ENCODE data around the gene DERA. TPM values are rescaled to one million over a fixed set of nuclear protein-coding genes. Genes with fewer than 3 reads are reported as not detected.

The DERA gene
- polyA plus RNA-seq, 1 donor (not counting 4 experiments of a cell fraction or from before 2014, with no cell fraction given), result 34.2 TPM

DNA sequence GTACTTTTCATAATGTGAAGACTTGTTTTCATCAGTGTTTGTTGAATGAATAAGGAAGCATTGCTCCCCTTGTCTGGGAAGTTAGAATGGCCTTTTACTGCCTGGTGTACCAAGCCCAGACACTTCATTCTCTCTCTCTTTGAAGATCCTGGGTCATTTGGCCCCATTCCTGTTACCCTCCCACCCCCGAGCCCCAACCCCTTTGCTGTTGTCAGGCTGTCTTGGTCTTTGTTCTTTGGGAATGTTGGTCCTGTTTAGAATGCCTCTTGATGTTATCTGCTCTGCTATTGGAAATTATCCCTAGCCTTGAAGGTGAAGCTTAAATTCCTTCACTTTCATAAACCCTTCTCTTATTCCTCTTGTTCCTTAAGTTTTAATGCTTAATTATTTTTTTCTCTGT lies 13.8 kb downstream of the DERA start:
- Histone ChIP-seq H3K9ac (ENCODE audit: control insufficient read depth, extremely low read depth, insufficient read depth, low read length) (no peak overlapping the region), H3K4me1 (ENCODE audit: control insufficient read depth, extremely low read depth, insufficient read depth, low read length) (peaks cover 12% of the 10 kb centered on the region), H3K36me3 (ENCODE audit: control insufficient read depth in 2 of 2, extremely low read depth in 1 of 2, insufficient read depth in 2 of 2, low read length in 2 of 2) (peaks cover 0 to 2% of the 10 kb centered on the region in 2 experiments), H3K79me2 (ENCODE audit: control insufficient read depth, insufficient read depth, low read length) (peaks cover 5% of the 10 kb centered on the region), H3K9me1 (ENCODE audit: control insufficient read depth, extremely low read depth, insufficient read depth, low read length) (no peaks in the 10 kb centered on the region), H3K4me3 (ENCODE audit: control insufficient read depth in 2 of 3, extremely low read depth in 1 of 3, insufficient read depth in 2 of 3, low read depth in 1 of 3, low read length in 3 of 3) (no peak overlapping the region), H3K4me2 (ENCODE audit: control insufficient read depth, extremely low read depth, insufficient read depth, low read depth, low read length) (no peak overlapping the region), H3K27ac (ENCODE audit: control insufficient read depth, insufficient read depth, low read length) (no peak overlapping the region), H3K9me3 (ENCODE audit: control insufficient read depth, low read depth, low read length) (no peaks in the 10 kb centered on the region), H3K27me3 (ENCODE audit: control insufficient read depth, extremely low read depth, insufficient read depth, low read length) (no peaks in the 10 kb centered on the region), H4K20me1 (ENCODE audit: control insufficient read depth, extremely low read depth, insufficient read depth, low read length) (no peaks in the 10 kb centered on the region), H2AFZ (ENCODE audit: control insufficient read depth, low read length) (no peak overlapping the region)
- no peak for FAIRE-seq
- TF ChIP-seq CTCF (optimal IDR thresholded peaks at IDR 0.05 in 1 of 3, IDR thresholded peaks at IDR 0.05 in 1 of 3, conservative IDR thresholded peaks at IDR 0.05 in 1 of 3; ENCODE audit: extremely low read depth in 1 of 3, insufficient read depth in 2 of 3, low read length in 3 of 3), result no peak
- TF ChIP-seq EZH2 (IDR thresholded peaks at IDR 0.05; ENCODE audit: low read length), result no peak
- dilution Hi-C loops (cut with MboI; ENCODE audit: extremely low pct_ligation_motif_present, low sequenced_read_pairs), result no loop called here
- DNase-seq (ENCODE audit: low read depth, low spot score), result no peak

GRCh38 chr12:15928346-15928745 lies 17.2 kb downstream of the DERA start:
- no peak overlapping the region for H3K4me3 ChIP-seq (ENCODE audit: control insufficient read depth in 2 of 3, extremely low read depth in 1 of 3, insufficient read depth in 2 of 3, low read depth in 1 of 3, low read length in 3 of 3)
- peaks cover 0 to 2% of the 10 kb centered on the region in 2 experiments for H3K36me3 ChIP-seq (ENCODE audit: control insufficient read depth in 2 of 2, extremely low read depth in 1 of 2, insufficient read depth in 2 of 2, low read length in 2 of 2)
- peaks cover 15% of the 10 kb centered on the region for H3K4me1 ChIP-seq (ENCODE audit: control insufficient read depth, extremely low read depth, insufficient read depth, low read length)
- peaks cover 5% of the 10 kb centered on the region for H3K79me2 ChIP-seq (ENCODE audit: control insufficient read depth, insufficient read depth, low read length)
- H4K20me1 ChIP-seq (ENCODE audit: control insufficient read depth, extremely low read depth, insufficient read depth, low read length), result no peaks in the 10 kb centered on the region
- peak overlapping the region; percentile 13 for H2AFZ ChIP-seq (ENCODE audit: control insufficient read depth, low read length)
- FAIRE-seq (peak; percentile 66), DNase-seq (ENCODE audit: low read depth, low spot score) (no peak)
- H3K27me3 ChIP-seq (ENCODE audit: control insufficient read depth, extremely low read depth, insufficient read depth, low read length), result no peaks in the 10 kb centered on the region
- H3K27ac ChIP-seq (ENCODE audit: control insufficient read depth, insufficient read depth, low read length), result peak overlapping the region; percentile 3
- no peaks in the 10 kb centered on the region for H3K9me3 ChIP-seq (ENCODE audit: control insufficient read depth, low read depth, low read length)
- peak overlapping the region; percentile 25 for H3K4me2 ChIP-seq (ENCODE audit: control insufficient read depth, extremely low read depth, insufficient read depth, low read depth, low read length)
- H3K9ac ChIP-seq (ENCODE audit: control insufficient read depth, extremely low read depth, insufficient read depth, low read length), result no peak overlapping the region
- TF ChIP-seq CTCF (optimal IDR thresholded peaks at IDR 0.05 in 1 of 3, IDR thresholded peaks at IDR 0.05 in 1 of 3, conservative IDR thresholded peaks at IDR 0.05 in 1 of 3; ENCODE audit: extremely low read depth in 1 of 3, insufficient read depth in 2 of 3, low read length in 3 of 3), result no peak
- no peak for TF ChIP-seq EZH2 (IDR thresholded peaks at IDR 0.05; ENCODE audit: low read length)
- dilution Hi-C loops (cut with MboI; ENCODE audit: extremely low pct_ligation_motif_present, low sequenced_read_pairs), result no loop called here
- H3K9me1 ChIP-seq (ENCODE audit: control insufficient read depth, extremely low read depth, insufficient read depth, low read length), result no peaks in the 10 kb centered on the region

Measured in keratinocyte (primary cell).